Keratinocyte (primary cell): ENCODE results near the gene ACTL9.

Source experiments
- CTCF ChIP-seq, 3 experiments: IDR thresholded peaks in 1 of 3; conservative IDR thresholded peaks in 1 of 3; optimal IDR thresholded peaks in 1 of 3; 2 replicates in 2 of 3; 3 replicates in 1 of 3; pipeline versions ENCODE3 to v1.5.1; 2011; ENCODE audit warnings: low read length in 3 of 3, mild to moderate bottlenecking in 3 of 3, moderate library complexity in 2 of 3, control low read depth in 1 of 3, inconsistent platforms in 1 of 3; ENCODE audit not compliant: insufficient read depth in 2 of 3; ENCODE audit errors: extremely low read depth in 1 of 3
- EZH2 ChIP-seq: IDR thresholded peaks from one replicate; pipeline ENCODE4 v1.6.1; 2012; ENCODE audit warnings: inconsistent platforms, mild to moderate bottlenecking, low read length, moderate library complexity

- TF ChIP-seq EZH2 (no peak), CTCF (optimal IDR thresholded peaks at IDR 0.05 in 1 of 3, IDR thresholded peaks at IDR 0.05 in 1 of 3, conservative IDR thresholded peaks at IDR 0.05 in 1 of 3; ENCODE audit: extremely low read depth in 1 of 3, insufficient read depth in 2 of 3, low read length in 3 of 3) (no peak)
Observed at GRCh38 chr19:8690753-8691539, 7.6 kb downstream of the ACTL9 start.
